SK-MEL-5 (cell line): ENCODE data around the gene UTF1. TPM values are rescaled to one million over a fixed set of nuclear protein-coding genes. Genes with fewer than 3 reads are reported as not detected.

Experiments
- DNase-seq: peaks from one replicate; pipeline ENCODE4 v3.0.0-alpha.2; 2016; ENCODE audit warnings: low read depth, low spot score
- in situ Hi-C: cut with HindIII; loops from 2 replicates; pipeline ENCODE4 v1.10.0; 2016; ENCODE audit warnings: low sequenced_read_pairs, high pct_unique_total_duplicates, low pct_unique_long_range_greater_than_20kb
- polyA plus RNA-seq, 2 experiments: library from polyadenylated mRNA; depleted of rRNA; stranded (reverse); fragments of >200 nt; gene quantifications; 2 replicates each; pipeline ENCODE4 v1.2.3, GENCODE V29; 2015
- total RNA-seq: library from RNA; depleted of rRNA; stranded (reverse); fragments of >200 nt; shearing (Covaris generic); gene quantifications from 2 replicates; pipeline ENCODE4 v1.2.3, GENCODE V29; 2014; rRNA removed

Gene UTF1, protein sequence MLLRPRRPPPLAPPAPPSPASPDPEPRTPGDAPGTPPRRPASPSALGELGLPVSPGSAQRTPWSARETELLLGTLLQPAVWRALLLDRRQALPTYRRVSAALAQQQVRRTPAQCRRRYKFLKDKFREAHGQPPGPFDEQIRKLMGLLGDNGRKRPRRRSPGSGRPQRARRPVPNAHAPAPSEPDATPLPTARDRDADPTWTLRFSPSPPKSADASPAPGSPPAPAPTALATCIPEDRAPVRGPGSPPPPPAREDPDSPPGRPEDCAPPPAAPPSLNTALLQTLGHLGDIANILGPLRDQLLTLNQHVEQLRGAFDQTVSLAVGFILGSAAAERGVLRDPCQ
- not detected in 2 replicates for total RNA-seq
- polyA plus RNA-seq (2015; cell fraction: cytosol; rRNA removed) = not detected in 2 replicates
- polyA plus RNA-seq (2015; cell fraction: nucleus; rRNA removed) = not detected in 2 replicates

DNA sequence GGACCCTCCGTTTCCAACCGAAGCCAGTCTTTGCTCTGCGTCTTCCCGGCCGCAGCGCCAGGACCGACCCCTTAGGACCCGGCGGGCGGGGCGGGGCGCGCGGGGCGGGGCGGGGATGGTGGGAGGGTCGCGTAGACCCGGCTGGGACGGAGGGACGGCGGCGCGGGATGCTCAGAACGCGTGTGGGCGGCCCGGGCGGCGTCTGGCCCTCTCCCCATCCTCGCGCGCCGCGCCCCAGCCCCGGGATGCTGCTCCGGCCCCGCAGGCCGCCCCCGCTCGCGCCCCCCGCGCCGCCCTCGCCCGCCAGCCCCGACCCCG, at the start of gene UTF1:
Gene UTF1, plus strand, starts transcription at position 174 of the 318 bp plus-strand sequence. Its CDS starts 72 bp downstream, at position 246.
- in situ Hi-C loops = no loop called here

DNA sequence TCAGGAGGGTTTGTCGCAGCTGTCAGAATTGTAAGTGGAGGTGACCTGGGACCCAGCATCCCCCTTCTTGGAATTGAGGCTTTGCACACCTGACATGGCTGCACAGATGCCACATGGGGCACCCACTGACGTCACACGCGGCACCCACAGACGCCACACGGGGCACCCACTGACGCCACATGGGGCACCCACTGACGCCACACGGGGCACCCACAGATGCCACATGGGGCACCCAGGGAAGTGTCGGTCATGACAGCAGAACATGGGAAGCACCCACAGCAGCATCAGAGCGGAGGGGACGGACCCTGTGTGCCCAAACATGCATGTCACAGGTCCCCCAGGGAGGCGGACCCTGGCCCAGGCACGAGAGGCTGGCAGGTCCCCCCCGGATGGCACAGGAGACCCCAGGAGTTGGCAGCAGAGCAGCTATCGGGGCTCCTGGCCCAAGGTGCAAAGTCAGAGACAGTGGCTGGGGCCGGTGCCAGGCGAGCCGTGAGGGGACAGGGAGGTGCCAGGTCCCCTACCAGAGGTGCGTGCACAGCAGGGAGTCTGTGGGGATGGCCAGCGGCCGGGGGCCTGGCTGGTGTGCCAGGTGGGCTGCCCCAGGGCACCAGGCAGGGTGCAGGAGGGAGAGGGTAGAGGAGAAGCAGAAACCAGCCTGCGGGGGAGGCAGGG, 48.9 kb upstream of the UTF1 start:
- in situ Hi-C loops = no loop called here
- DNase-seq = no peak

More for the DNA sequence above, at the start of gene UTF1:
- DNase-seq = no peak

DNA sequence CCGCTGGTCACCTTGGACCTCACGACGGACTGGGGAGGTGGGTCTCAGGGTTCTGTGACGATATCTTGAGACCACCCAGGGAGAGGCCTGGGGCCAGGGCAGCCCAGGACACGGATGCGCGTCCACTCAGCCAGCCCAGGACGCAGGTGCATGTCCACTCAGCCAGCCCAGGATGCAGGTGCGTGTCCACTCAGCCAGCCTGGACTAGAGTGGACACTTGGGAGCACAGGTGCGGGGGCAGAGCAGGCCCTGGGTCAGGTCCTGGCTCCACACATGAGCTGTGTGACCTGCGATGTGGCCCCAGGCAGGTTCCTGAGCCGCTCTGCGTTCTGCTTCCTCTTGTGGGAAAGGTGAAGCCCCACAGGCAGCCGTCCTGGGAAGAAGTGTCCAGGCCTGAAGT, 47.8 kb upstream of the UTF1 start:
- in situ Hi-C loops = no loop called here
- no peak for DNase-seq

DNA sequence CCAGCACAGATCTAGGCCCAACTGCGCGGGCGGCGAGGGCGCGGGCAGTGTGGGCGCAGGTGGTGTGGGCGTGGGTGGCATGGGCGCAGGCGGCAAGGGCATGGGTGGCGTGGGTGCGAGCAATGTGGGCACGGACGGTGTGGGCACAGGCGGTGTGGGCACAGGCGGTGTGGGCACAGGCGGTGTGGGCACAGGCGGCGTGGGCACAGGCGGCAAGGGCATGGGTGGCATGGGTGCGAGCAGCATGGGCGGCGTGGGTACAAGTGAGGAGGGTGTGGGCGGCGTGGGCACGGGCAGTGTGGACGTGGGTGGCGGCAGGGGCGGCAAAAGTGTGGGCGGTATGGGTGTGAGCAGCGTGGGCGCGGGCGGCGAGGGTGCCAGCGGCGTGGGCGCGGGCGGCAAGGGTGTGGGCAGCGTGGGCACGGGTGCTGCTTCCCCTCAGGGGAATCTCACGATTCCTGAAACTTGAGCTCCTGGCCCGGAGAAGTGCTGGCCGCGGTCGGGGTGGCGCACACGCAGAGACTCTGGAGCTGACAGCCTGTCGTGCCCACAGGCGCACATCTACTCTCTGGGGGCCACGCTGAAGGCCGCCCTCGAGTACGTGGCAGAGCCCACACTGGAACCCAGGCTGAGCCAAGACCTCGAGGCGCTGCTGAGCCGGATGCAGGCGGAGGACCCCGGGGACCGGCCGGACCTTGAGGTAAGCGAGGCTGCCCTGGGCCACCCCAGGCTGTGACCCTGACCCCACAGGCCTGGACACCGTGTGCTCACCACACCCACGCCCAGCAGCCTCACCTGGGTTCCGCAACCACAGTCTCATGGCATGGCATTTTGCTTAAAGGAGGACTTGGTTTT, 47.0 kb upstream of the UTF1 start:
- no peak for DNase-seq
- in situ Hi-C loops = no loop called here

DNA sequence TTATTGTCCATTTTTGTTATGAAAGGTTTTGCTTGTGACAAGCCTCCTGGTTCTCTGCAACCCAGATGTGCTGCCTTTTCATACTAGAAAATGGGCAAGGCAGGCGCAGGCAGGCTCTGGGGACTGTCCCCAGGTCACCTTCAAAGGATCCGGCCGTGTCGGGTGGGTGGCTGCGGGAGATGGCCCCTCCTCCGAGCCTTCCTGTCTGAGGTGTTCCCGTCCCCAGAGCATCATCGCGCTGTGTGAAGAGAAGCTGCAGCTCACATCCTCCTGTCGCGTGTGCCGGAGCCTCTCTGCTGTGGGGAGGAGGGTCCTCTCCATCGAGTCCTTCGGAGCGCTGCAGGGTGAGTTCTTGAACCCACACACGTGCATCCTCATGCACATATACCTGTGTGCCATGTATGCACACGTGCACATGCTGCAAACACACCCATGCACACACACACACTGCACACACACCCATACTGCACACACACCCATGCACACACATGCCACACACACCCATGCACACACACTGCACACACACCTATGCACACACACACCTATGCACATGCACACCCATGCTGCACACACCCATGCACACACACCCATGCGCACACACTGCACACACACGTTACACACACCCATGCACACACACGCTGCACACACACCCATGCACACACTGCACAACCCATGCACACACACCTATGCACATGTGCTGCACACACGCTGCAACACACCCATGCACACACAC, 46.2 kb upstream of the UTF1 start:
- DNase-seq = no peak
- in situ Hi-C loops = no loop called here

DNA sequence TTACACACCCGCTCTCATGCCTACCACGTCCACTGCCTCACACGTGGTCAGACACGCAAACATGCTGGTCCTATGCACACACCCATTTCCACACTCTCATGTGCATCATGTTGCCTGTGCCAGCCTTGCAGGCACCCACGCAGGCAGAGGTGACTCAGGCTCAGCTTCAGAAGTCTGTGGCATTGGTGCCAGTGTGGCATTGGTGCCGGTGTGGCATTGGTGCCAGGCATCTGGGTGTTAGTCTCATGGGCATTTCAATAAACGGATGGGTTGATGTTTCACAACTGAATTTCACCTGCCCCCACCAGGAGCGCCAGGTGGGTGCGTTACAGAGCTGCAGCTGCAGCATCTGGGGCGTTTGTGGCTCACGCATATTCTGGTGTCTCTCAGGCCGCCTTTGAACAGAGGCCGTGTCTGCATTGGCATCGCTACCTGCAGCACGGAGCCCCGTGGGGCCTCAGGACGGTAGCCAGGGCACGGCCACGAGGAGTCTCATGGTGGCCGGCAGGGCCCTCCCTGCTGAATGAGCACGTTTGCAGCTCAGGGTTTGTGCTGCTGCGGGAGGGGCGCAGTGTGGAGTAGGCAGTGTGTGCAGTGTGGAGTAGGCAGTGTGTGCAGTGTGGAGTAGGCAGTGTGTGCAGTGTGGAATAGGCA, 45.3 kb upstream of the UTF1 start:
- in situ Hi-C loops = no loop called here
- DNase-seq = no peak

DNA sequence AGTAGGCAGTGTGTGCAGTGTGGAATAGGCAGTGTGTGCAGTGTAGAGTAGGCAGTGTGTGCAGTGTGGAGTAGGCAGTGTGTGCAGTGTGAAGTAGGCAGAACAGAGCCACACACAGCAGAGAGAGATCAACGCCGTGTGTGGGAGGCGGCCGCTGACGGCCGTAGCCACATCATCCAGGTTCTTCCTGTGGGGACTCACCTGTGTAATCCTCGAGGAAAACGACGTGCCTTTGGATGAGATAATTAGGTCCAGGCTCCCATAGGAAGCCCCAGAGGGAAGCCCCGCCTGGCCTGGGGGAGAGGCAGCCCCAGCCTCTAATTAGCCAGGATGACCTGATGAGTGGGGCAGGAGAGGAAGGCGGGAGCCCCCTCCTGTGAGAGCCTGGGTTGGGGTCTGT, 44.6 kb upstream of the UTF1 start:
- DNase-seq = no peak
- in situ Hi-C loops = no loop called here

DNA sequence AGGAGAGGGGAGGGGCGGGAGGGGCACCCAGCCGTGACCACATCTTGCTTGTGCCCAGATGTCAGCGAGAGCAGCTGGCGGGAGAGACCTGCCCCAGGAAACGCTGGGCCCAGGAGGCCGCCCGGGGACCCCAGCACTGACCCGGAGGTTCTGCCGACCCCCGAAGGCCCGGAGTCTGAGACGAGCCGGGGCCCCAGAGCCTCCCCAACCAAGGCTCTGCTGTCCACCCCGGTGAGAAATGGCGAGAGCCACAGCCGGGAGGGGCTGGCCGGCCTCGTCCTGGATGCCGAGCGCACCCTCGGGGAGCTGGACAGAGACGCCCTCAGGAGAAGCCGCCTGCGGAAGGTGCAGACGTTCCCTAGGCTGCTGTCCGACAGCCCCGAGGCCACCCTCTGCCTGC, 44.1 kb upstream of the UTF1 start:
- in situ Hi-C loops = no loop called here

DNA sequence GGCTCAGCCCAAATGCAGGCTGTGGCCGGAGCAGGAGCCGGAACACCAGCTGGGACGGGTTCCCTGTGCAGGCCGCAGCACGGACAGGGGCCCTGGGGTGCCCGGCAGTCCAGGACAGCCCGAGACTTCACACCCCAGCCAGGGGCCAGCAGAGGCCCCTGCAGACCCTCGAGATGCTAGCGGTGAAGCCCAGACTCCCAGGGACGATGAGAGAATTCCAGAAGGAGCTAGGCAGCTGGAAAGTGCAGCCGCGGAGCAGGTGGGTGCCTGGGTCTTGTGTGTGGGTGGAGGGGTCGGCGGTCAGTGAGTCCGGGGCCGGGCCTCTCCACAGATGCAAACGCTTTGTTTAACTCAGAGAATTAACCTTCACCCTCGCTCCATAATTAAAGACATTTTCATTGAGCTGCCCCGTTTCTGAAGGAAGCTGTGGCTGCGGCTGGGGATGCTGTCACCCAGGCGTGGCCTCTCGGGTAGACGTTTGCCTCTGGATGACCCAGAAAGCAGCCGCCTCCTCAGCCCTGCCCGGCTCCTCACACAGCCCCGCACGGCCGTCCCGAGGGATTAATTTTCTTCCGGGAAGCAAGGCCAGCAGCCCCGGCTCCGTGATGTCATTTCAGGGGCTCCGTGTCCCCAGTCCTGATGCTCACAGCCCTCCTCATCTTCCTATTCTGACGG, 43.5 kb upstream of the UTF1 start:
- DNase-seq = no peak
- in situ Hi-C loops = no loop called here

More for the DNA sequence above, 44.1 kb upstream of the UTF1 start:
- DNase-seq = no peak

DNA sequence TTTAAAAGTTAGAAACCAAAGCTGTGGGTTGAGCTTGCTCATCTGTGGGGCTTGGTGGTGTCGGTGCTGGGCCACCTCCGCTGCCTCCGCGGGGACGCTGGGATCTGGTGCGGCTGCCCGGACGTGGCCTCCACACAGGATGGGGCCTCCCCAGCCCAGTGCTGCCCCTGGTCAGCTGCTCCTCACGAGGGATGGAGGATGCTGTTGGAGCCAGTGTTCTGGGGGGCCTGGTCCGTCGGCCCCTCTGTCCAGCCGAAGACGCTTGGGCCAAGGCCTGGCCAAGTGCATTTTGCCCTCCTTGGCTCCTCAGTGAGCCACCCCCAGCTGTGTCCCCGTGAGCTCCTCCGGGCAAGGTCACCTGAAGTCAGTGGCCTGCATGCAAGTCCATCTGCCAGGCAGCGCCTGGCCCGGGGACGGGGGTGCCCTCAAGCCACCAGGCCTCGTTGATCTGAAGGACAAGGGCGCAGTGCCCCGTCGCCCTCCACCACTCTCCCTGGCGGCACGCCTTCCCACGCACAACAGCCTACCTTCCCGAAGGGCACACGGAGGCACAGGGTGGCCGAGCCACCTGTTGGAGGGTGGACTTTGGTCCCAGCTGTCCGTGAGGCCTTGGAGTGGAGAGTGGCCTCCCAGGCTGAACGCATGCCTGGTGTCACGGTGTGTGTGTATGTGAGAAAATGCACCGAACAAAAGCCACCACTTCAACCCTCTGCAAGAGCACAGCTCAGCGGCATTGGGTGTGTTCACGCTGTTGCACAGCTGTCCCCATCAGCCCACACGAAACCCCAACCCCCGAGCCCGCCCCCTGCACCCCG, 42.7 kb upstream of the UTF1 start:
- no peak for DNase-seq
- in situ Hi-C loops = no loop called here

DNA sequence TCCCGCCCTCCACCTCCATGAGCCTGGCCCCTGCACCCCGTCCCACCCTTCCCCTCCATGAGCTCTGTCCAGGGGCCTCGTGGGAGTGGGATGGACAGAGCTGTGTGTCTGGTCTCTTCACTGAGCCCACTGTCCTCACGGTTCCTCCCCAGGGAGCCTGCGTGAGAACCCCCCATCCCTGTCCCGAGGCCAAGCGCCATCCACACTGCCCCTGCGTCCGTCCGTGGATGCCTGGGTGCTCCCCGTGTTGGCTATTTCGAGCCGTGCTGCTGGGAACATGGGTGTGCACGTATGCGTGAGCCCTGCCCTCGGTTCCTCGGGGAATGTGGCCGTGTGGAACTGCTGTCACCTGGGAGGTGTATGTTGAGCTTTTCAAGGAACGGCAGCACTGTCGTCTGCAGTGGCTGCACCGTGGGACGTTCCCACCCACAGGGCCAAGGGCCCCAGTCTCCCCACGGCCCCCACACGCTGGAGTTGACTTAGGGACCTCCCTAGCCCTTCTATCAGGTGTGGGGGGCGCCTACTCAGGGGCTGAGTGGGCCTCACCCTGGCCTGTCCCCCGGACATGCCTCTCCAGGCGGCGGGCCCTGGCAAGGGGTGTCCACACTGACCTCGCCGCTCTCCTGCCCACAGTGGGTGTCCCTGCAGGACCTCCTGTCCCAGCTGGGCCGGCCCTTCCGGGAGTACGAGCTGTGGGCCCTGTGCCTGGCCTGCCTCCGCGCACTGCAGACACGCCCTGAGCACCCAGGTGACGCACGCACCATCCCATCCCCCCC, 41.9 kb upstream of the UTF1 start:
- DNase-seq = no peak
- in situ Hi-C loops = no loop called here

DNA sequence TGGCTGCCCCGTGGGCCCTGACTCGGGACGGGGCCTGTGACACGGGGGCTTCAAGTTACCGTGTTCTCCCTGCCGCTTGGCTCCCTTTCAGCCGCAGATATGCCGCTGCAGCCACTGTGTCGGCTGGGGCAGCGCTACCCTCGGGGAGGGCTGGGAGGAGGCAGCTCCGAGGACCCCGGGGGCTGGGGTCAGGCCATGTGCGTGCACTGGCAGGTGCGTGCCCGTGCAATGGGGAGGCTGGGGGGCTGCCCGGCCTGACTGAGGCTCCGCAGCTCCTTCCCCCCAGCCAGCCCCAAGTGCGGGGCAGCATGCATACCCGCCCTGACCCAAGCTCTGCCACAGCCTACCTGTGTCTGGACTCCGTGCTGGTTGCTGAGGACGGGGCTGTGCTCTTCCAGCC, 40.8 kb upstream of the UTF1 start:
- DNase-seq = no peak
- in situ Hi-C loops = no loop called here

DNA sequence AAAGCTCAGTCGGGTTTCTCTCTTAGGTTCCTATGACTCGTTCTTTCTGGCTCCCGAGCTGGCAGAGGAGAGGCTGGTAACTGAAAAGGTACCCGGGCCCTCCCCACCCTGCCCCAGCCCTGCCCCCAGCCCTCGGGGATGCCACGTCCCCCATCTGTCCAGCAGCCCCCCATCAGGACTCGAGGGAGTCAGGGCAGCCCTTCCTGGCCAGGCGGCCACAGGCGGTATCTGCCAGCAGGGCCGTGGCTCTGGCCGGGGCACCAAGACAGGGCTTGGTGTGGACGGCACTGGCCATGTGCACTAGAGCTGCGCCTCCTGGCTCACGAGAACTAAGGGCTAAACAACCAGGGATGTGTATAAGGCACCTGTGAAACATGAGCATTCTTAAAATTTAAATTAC, 40.3 kb upstream of the UTF1 start:
- in situ Hi-C loops = no loop called here
- DNase-seq = no peak

DNA sequence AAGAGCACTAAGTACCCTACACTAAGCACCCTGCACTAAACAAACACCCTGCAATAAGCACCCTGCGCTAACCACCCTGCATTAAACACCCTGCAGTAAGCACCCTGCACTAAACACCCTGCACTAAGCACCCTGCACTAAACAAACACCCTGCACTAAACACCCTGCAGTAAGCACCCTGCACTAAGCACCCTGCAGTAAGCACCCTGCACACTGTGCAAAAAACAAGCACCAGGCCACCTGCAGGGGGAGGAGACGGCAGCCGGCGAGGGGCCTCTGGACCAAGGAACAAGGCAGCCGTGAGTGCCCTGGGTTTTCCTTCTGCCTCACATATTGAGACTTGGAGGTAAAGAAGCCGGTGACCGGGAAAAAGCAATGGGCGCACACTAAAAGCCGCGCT, 39.8 kb upstream of the UTF1 start:
- in situ Hi-C loops = no loop called here
- DNase-seq = no peak

DNA sequence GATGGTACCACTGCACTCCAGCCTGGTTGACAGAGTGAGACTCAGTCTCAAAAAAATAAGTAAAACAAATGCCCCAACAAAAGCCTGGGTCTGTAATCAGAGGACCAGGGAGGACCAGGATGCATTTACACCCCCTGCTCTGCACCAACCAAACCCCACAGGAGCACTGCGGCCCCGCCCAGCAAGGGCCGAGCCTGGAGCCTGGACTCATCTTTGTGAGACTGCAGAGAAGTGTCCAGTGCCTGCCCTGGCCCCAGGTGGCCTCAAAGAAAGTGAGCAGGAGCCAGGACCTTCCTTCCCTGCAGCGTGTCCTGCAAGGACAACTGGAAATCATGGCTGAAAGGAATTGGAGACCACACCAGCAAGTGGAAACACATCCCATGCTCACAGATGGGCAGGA, 38.4 kb upstream of the UTF1 start:
- DNase-seq = no peak
- in situ Hi-C loops = no loop called here
